Ascending aorta (tissue), 2 donors: ENCODE measurements around the gene ARHGAP31. TPM values are rescaled to one million over a fixed set of nuclear protein-coding genes. Genes with fewer than 3 reads are reported as not detected.

Experiments used
- DNase-seq, 2 donors: peaks; one replicate each; pipeline ENCODE4 v3.0.0-alpha.2; 2019; ENCODE audit warnings: low spot score in 2 of 2
- H3K27ac ChIP-seq, 2 donors: fragments of 200-600 bp; sonication (generic); one replicate each; pipeline ENCODE4 v1.5.1; 2016 to 2017; ENCODE audit warnings: mild to moderate bottlenecking in 1 of 2
- H3K27me3 ChIP-seq: fragments of 200-600 bp; sonication (generic); one replicate; pipeline ENCODE4 v1.5.1; 2017
- H3K36me3 ChIP-seq, 2 donors: fragments of 200-600 bp; sonication (generic); one replicate each; pipeline ENCODE4 v1.5.1; 2016
- H3K4me1 ChIP-seq, 2 donors: fragments of 200-600 bp; sonication (generic); one replicate each; pipeline ENCODE4 v1.5.1; 2016 to 2017; ENCODE audit warnings: mild to moderate bottlenecking in 1 of 2
- H3K4me3 ChIP-seq, 2 donors: fragments of 200-600 bp; sonication (generic); one replicate each; pipeline ENCODE4 v1.5.1; 2016 to 2017; ENCODE audit warnings: mild to moderate bottlenecking in 1 of 2
- H3K9me3 ChIP-seq, 2 donors: fragments of 200-600 bp; sonication (generic); one replicate each; pipeline ENCODE4 v1.5.1; 2016
- CTCF ChIP-seq, 3 experiments: fragments of 200-600 bp in 2 of 3; fragments of 450-650 bp in 1 of 3; sonication (generic) in 2 of 3; IDR thresholded peaks; one replicate each; pipeline ENCODE4 v1.5.1; 2016 to 2019; ENCODE audit warnings: antibody characterized with exemption in 3 of 3, mild to moderate bottlenecking in 1 of 3, moderate library complexity in 1 of 3
- intact Hi-C: fragments of 100-400 bp; cut with DNase I; formaldehyde crosslinking; loops from one replicate; pipeline ENCODE4 v1.15.1; 2023
- total RNA-seq: library from RNA; depleted of rRNA; stranded (reverse); fragments of >200 nt; gene quantifications from one replicate; pipeline ENCODE4 v1.1.0, GENCODE V29; 2016

ARHGAP31 gene
- total RNA-seq, 1 donor from 2014 or later = 31.4 TPM

DNA sequence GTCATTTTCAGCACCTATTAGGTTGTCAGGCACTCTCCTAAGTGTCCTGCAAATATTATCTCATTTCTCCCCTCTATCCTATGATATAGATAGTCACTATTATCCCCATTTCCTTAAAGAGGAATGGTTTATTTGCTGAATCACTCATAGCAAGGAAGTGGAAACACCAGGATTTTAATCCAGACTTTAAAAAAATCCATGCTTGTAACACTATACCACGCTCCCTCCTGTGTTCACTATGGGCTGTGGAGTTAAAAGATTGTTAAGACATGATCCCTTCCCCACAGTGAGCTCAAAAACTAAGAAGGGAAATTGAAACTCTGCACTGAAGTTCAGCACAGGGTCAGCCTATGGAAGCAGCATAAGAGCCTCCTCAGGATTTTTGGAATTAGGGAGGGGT is 109.0 kb downstream of the ARHGAP31 start:
- Histone ChIP-seq H3K27me3 (no peaks in the 10 kb centered on the region), H3K4me1 (no peaks in the 10 kb centered on the region), H3K27ac (no peak overlapping the region), H3K36me3 (peaks cover 17 to 43% of the 10 kb centered on the region in 2 donors), H3K9me3 (no peaks in the 10 kb centered on the region), H3K4me3 (no peak overlapping the region)
- DNase-seq = no peak
- intact Hi-C loops = no loop called here
- no peak for TF ChIP-seq CTCF (IDR thresholded peaks at IDR 0.05)

GRCh38 chr3:119405315-119405714 is 111.1 kb downstream of the ARHGAP31 start:
- no peak for DNase-seq
- no peaks in the 10 kb centered on the region for H3K9me3 ChIP-seq
- H3K4me1 ChIP-seq = no peaks in the 10 kb centered on the region
- H3K27me3 ChIP-seq = no peaks in the 10 kb centered on the region
- H3K36me3 ChIP-seq = peaks cover 9 to 43% of the 10 kb centered on the region in 2 donors
- TF ChIP-seq CTCF (IDR thresholded peaks at IDR 0.05) = no peak
- H3K4me3 ChIP-seq = no peak overlapping the region
- H3K27ac ChIP-seq = no peak overlapping the region
- intact Hi-C loops = no loop called here

- Histone ChIP-seq H3K4me3 (no peak overlapping the region), H3K27ac (no peak overlapping the region), H3K27me3 (no peaks in the 10 kb centered on the region), H3K9me3 (no peaks in the 10 kb centered on the region), H3K36me3 (peaks cover 6 to 35% of the 10 kb centered on the region in 2 donors), H3K4me1 (no peaks in the 10 kb centered on the region)
- no peak for DNase-seq
- TF ChIP-seq CTCF (IDR thresholded peaks at IDR 0.05) = no peak
- intact Hi-C loops = no loop called here
Measured at GRCh38 chr3:119408243-119408950, 114.2 kb downstream of the ARHGAP31 start.

GRCh38 chr3:119409844-119410243 is 115.7 kb downstream of the ARHGAP31 start:
- Histone ChIP-seq H3K9me3 (no peaks in the 10 kb centered on the region), H3K27me3 (no peaks in the 10 kb centered on the region), H3K4me3 (no peak overlapping the region), H3K4me1 (no peaks in the 10 kb centered on the region), H3K36me3 (peaks cover 10 to 42% of the 10 kb centered on the region in 2 donors), H3K27ac (no peak overlapping the region)
- DNase-seq = no peak
- no peak for TF ChIP-seq CTCF (IDR thresholded peaks at IDR 0.05)
- intact Hi-C loops = no loop called here

- no peaks in the 10 kb centered on the region for H3K27me3 ChIP-seq
- H3K4me1 ChIP-seq = no peaks in the 10 kb centered on the region
- H3K36me3 ChIP-seq = peaks cover 10 to 66% of the 10 kb centered on the region in 2 donors
- H3K4me3 ChIP-seq = no peak overlapping the region
- no peak overlapping the region for H3K27ac ChIP-seq
- TF ChIP-seq CTCF (IDR thresholded peaks at IDR 0.05) = no peak
- intact Hi-C loops = no loop called here
- DNase-seq = no peak
- H3K9me3 ChIP-seq = no peaks in the 10 kb centered on the region
Measured at GRCh38 chr3:119413603-119414280, 119.6 kb downstream of the ARHGAP31 start.
